HG03460 (cell line): ENCODE data around the gene DDX3X.
"Not testable (repeated sequence)": the region's sequence is repeated elsewhere in the genome, so short reads cannot be mapped to it uniquely, and the experiment has no call there.

Experiments used
- ATAC-seq: cut with Tn5 transposase; IDR thresholded peaks from one replicate; pipeline ENCODE4 v1.9.1; 2021; ENCODE audit not compliant: unreplicated experiment

DDX3X gene

GRCh38 chrX:41369152-41369551, 35.2 kb downstream of the DDX3X start:
- no peak for ATAC-seq

GRCh38 chrX:41371575-41371974, 37.6 kb downstream of the DDX3X start:
- ATAC-seq = not testable (repeated sequence)

DNA sequence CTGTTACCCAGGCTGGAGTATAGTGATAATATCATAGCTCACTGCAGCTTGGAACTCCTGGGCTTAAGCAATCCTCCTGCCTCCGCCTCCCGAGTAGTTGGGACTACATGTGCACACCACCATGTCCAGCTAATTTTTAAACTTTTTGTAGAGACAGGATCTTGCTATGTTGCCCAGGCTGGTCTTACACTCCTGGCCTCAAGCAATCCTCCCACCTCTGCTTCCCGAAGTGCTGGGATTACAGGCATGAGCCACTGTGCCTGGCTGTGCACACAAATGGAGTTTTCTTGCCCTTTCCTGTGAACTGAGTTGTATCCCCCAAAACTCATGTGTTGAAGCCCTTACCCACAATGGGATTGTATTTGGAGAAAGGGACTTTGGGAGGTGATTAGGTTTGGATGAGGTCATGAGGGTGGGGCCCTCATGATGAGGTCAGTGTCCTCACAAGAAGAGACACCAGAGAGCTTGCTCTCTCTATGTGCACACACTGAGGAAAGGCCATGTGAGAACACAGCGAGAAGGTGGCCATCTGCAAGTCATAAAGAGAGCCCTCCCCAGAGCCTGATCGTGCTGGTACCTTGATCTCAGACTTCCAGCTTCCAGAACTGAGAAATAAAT, 40.1 kb downstream of the DDX3X start:
- ATAC-seq = no peak

DNA sequence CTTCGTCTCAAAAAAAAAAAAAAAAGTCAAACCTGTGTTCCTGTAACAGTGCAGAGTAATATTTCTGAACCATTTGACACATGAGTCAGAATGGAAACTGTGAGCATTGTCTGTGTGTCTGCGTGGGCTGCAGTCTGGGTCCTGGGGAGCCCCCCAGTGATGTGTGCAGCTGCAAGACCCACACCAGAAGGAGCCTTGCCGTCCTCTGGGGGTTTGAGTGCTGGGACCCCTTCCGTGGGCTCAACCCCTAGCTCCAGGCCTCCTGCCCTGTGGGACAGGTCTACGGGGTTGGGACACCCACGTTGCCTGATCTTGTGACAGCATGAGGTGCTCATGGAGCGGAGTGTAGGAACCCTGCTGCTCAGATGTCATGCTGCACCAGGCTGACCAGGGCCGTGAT, 43.7 kb downstream of the DDX3X start:
- no peak for ATAC-seq

DNA sequence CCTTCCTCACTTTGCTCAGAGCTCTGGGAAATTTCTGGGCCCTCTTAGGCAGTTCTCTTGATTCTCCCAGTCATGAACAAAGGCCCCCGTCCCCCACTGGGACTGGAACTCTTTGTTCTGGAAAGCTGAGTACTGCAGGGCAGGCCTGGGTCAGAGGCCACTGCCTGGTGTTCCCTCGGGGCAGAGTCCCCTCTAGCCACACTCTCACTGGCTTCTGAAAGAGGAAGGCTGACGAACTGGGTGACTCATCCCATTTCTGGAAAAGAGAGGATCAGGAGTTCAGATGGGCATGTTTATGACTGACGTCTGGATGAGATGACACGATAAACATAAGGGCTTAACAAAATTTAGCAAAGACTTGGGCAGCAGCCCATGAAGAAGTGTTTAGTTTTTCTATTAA, 47.7 kb downstream of the DDX3X start:
- ATAC-seq = no peak

- ATAC-seq = no peak
These were observed 49.0 kb downstream of the DDX3X start for GRCh38 chrX:41382714-41383645.

DNA sequence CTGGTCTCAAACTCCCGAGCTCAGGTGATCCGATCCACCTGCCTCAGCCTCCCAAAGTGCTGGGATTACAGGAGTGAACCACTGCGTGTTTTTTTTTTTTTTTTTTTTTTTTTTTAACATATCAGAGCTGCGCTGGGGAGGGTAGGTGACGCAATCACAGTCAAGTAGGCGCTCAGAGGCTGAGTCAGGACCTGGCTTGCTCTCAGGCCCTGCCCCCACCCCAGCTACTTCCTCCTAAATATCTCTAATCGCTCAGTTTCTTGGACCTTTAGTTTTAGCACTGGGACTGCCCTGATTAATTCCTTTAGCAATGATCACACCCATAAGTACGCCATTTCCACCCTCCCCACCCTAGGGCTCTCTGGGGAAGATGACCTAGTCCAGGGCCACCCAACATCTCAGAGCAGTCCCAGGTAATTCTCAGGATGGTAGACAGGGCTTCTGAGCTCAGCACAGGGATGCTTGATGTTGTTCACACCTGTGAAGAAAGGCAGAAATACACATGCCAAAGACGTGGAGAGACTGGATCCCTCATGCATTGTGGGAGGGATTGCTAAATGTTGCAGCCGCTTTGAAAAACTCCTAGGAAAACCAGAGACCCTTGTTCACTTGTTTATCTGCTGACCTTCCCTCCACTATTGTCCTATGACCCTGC, 50.2 kb downstream of the DDX3X start:
- no peak for ATAC-seq

- ATAC-seq = no peak
These were observed 52.4 kb downstream of the DDX3X start for GRCh38 chrX:41386222-41386990.

DNA sequence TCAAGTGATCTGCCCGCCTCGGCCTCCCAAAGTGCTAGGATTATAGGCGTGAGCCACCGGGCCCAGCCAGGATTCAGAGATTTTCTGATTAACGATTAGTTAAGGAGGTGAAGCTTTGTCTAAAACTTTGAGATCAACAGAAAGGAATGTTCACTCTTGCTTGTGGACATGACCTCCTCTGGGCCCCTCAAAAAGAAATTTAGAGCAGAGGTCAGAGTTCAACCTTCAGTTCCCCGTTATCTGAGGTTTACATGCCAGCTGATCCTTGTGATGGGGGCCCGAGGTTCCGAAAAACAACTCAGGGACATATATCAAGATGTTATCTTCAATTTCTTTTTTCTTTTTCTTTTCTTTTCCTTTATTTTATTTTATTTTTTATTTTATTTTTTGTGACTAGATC, 54.6 kb downstream of the DDX3X start:
- ATAC-seq = no peak

DNA sequence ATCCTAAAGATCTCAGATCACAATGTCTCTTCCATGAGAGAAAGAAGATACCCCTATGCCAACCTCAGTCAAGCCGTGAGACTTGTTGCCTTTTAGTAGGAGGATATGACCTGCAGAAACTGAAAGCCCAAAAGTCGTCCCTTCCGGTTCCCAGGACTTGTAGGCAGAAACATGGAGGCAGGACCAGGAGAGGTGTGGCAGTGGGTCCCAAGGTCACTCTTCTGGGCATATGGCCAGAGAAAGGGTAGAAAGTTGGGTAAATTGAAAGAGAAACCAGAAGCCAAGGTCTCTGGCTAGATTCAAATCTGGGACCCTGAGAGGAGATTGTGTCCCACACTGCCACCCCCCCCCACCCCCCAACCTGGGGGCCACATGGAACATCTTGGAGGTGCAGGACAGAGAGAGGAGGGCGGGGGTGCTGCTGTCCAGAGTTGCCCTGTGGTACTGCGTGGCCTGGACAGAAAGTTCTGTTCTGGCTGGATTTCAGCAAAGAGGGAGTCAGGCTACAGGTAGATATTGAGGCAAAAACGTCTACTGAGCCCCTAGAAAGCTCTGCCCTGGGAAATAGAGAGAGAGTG, 55.4 kb downstream of the DDX3X start:
- no peak for ATAC-seq

- not testable (repeated sequence) for ATAC-seq
These were observed 56.6 kb downstream of the DDX3X start for GRCh38 chrX:41390576-41390975.

- no peak for ATAC-seq
These were observed 57.6 kb downstream of the DDX3X start for GRCh38 chrX:41391606-41392005.

DNA sequence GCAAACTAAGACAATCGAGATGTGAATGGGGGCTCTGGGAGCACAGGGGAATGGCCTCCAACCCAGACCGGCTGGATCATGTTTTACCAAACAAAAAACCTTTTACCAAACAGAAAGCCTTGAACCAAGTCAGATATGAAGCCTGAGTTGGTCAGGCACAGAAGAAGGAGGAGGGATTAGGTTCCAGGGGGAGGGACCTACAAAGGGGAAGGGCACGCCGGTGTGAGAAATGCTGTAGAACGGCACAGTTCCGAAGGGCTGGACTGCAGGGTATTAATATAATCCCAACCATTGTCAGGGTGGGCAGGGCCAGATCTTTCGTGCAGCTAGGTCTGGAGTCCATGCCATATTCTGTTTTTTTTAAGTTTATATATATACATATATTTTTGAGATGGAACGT, 60.3 kb downstream of the DDX3X start:
- no peak for ATAC-seq

DNA sequence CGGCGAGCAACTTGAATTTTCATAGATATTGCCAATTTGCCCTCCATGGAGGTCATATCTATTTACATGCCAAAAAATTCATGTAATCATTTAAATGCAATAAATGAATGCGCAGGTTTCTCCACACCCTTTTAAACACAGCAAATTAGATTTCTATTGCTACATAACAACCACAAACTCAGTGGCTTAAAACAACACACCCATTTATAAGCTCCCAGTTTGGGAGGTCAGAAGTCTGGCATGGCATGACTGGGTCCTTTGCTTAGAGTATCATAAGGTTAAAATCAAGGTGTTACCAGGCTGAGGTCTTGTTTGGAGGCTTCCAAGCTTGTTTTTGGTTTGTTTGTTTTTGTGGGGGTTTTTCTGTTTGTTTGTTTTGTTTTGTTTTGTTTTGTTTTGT, 63.3 kb downstream of the DDX3X start:
- no peak for ATAC-seq

- no peak for ATAC-seq
These were observed 63.8 kb downstream of the DDX3X start for GRCh38 chrX:41397768-41398167.

GRCh38 chrX:41402556-41402955, 68.6 kb downstream of the DDX3X start:
- not testable (repeated sequence) for ATAC-seq

DNA sequence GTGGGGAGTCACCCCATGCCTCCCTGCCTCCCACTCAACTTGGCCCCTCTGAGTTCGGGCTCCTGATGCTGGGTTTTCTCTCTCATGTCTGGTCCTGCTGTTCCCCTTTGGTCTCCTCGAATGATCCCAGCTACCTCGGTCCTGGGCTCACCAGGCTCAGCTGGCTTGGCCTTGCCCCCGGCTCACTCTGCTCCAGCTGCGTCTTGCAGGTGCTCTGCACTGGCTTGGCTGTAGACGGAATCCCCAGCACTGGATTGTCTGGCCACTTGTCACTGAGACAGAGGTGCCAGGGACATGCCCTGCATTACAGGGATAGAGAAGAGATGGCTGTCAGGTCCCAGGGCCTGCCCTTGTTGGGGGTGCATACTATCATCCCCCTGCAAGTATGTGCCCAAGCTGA, 71.6 kb downstream of the DDX3X start:
- ATAC-seq = no peak

GRCh38 chrX:41406201-41406600, 72.2 kb downstream of the DDX3X start:
- ATAC-seq = no peak

- no peak for ATAC-seq
These were observed 73.9 kb downstream of the DDX3X start for GRCh38 chrX:41407816-41408215.

DNA sequence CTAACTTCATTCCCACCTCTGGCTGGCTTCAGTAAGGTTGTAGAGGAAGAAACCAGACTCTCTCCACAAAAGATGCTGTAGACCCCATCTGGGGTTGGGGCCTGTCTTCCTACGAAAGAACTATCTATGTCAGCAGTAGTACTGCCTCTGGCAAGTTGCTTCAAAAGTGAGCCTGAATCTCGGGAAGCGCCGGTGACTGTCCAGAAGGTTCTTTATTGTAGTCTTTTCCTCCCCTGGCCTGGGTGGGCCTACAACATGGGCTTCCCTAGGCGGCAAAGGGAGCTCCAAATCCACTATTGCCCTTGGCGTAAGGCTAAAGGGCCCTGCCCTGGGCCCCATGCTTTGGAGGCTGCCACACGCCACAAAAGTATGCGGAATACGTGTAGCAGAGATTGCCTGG, 74.6 kb downstream of the DDX3X start:
- no peak for ATAC-seq

GRCh38 chrX:41409006-41409405, 75.0 kb downstream of the DDX3X start:
- ATAC-seq = no peak
